Progenitor cell of endocrine pancreas (in vitro differentiated cells): Measurements from ENCODE around the gene KCTD11. TPM values are rescaled to one million over a fixed set of nuclear protein-coding genes. Genes with fewer than 3 reads are reported as not detected.

ENCODE experiments used
- DNase-seq: peaks from one replicate; pipeline ENCODE4 v3.0.0; 2021; ENCODE audit warnings: low spot score; ENCODE audit not compliant: unreplicated experiment
- H3K27ac Mint-ChIP-seq: 2 replicates; pipeline ENCODE4 v1.8.0; 2021; ENCODE audit warnings: mild to moderate bottlenecking, moderate library complexity, mixed read lengths
- H3K27me3 Mint-ChIP-seq: 2 replicates; pipeline ENCODE4 v1.8.0; 2021; ENCODE audit warnings: mixed read lengths
- H3K36me3 Mint-ChIP-seq: 2 replicates; pipeline ENCODE4 v1.8.0; 2022; ENCODE audit warnings: mixed read lengths; ENCODE audit not compliant: insufficient read depth
- H3K4me1 Mint-ChIP-seq: 2 replicates; pipeline ENCODE4 v1.8.0; 2021; ENCODE audit warnings: low read depth, mixed read lengths
- H3K4me3 Mint-ChIP-seq: 2 replicates; pipeline ENCODE4 v1.8.0; 2021; ENCODE audit warnings: low read depth, mild to moderate bottlenecking, moderate library complexity, mixed read lengths
- H3K9me3 Mint-ChIP-seq: 2 replicates; pipeline ENCODE4 v1.8.0; 2021; ENCODE audit warnings: low read depth, mixed read lengths
- total RNA-seq: library from RNA; stranded (reverse); gene quantifications from 2 replicates; pipeline ENCODE4 v1.2.1, GENCODE V29; 2021
- TF ChIP-seq, protein P1 (sequence below): fragments of 200-600 bp; sonication (generic); IDR thresholded peaks from one replicate; pipeline ENCODE4 v1.5.0; 2021; ENCODE audit warnings: antibody characterized with exemption, mild to moderate bottlenecking; ENCODE audit not compliant: unreplicated experiment

KCTD11 gene
- total RNA-seq, 1 donor from 2014 or later = 12.4 TPM

- Mint-ChIP-seq H3K27me3 (peaks cover 16% of the 10 kb centered on the region), H3K9me3 (no peaks in the 10 kb centered on the region), H3K4me1 (no peaks in the 10 kb centered on the region), H3K27ac (no peak overlapping the region), H3K4me3 (no peak overlapping the region), H3K36me3 (no peaks in the 10 kb centered on the region)
- no peak for DNase-seq
- TF ChIP-seq, protein P1, sequence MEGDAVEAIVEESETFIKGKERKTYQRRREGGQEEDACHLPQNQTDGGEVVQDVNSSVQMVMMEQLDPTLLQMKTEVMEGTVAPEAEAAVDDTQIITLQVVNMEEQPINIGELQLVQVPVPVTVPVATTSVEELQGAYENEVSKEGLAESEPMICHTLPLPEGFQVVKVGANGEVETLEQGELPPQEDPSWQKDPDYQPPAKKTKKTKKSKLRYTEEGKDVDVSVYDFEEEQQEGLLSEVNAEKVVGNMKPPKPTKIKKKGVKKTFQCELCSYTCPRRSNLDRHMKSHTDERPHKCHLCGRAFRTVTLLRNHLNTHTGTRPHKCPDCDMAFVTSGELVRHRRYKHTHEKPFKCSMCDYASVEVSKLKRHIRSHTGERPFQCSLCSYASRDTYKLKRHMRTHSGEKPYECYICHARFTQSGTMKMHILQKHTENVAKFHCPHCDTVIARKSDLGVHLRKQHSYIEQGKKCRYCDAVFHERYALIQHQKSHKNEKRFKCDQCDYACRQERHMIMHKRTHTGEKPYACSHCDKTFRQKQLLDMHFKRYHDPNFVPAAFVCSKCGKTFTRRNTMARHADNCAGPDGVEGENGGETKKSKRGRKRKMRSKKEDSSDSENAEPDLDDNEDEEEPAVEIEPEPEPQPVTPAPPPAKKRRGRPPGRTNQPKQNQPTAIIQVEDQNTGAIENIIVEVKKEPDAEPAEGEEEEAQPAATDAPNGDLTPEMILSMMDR = no peak
Observed at GRCh38 chr17:7343250-7343649, 8.7 kb upstream of the KCTD11 start.

DNA sequence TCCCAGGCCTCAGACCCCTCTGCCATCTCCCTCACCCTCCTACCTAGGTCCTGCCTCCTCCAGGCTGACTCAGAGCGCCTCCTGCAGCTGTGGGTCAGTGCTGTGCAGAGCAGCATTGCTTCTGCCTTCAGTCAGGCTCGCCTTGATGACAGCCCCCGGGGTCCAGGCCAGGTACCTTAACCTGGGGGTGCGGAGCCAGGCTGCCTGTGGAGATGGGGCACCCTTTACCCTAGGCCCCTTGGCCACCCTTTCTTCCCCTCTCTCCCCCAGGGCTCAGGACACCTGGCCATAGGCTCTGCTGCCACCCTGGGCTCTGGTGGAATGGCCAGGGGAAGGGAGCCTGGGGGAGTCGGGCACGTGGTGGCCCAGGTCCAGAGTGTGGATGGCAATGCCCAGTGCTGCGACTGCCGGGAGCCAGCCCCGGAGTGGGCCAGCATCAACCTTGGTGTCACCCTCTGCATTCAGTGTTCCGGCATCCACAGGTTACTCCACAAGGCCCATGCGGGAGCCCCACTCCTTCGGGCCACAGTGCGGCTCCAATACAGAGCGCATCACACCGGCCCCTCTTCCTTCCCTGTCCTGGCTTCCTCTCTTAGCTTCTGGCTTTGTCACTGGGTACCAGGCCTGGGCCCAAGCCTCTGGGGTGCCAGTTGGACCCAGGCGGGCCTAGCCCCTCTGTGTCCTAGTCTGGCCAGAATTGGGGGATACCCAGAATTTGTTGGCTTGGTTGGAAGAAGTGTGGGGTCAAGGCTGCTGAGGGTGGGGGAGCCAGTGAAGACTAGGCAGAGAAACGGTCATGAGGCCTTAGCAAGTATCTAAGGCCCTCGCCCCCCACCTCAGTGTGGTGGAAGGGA lies 5.0 kb upstream of the KCTD11 start:
- TF ChIP-seq, protein P1 = no peak
- Mint-ChIP-seq H3K4me3 (no peak overlapping the region), H3K27me3 (peaks cover 8% of the 10 kb centered on the region), H3K36me3 (no peaks in the 10 kb centered on the region), H3K27ac (no peak overlapping the region), H3K4me1 (peaks cover 15% of the 10 kb centered on the region), H3K9me3 (no peaks in the 10 kb centered on the region)
- no peak for DNase-seq

- DNase-seq = no peak
- H3K4me1 Mint-ChIP-seq = peaks cover 21% of the 10 kb centered on the region
- no peak overlapping the region for H3K4me3 Mint-ChIP-seq
- H3K36me3 Mint-ChIP-seq = no peaks in the 10 kb centered on the region
- TF ChIP-seq, protein P1 = no peak
- peak overlapping the region; percentile 20 for H3K27ac Mint-ChIP-seq
- H3K27me3 Mint-ChIP-seq = peaks cover 8% of the 10 kb centered on the region
- no peaks in the 10 kb centered on the region for H3K9me3 Mint-ChIP-seq
Observed at GRCh38 chr17:7347630-7348477, 4.1 kb upstream of the KCTD11 start.

DNA sequence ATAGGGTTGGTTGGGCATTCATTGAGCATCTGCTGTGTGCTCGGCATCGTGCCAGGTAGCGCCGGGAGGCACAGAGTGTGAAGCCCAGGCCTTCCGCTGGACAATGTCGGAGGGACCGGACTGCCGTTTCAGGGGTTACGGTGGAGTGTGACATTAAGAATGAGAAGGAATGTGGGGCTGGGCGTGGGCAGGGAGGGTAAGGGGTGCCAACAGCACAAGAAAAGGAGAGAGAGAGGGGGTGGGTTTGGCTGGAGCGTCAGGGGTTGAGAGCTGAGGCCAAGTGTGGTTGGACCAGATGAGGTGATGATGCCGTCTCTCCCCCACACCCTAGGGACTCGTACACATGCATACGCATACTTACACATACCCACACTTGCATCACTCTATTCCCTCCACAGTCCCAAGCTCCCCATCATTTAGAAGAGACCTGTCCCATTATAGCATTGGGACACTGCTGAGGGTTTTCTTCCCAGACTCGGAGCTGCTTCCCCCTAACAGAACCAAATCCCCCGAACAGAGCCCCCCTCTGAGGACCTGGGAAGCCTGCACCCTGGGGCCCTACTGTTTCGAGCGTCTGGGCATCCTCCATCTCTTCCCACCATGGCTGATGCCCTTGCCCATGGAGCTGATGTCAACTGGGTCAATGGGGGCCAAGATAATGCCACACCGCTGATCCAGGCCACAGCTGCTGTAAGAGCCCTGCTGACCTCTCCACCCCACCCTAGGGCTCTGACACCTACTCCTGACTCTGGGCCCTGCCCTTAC lies 3.3 kb upstream of the KCTD11 start:
- Mint-ChIP-seq H3K27me3 (peaks cover 5% of the 10 kb centered on the region), H3K36me3 (no peaks in the 10 kb centered on the region), H3K9me3 (no peaks in the 10 kb centered on the region), H3K4me3 (no peak overlapping the region), H3K4me1 (peaks cover 22% of the 10 kb centered on the region), H3K27ac (no peak overlapping the region)
- TF ChIP-seq, protein P1 = no peak
- no peak for DNase-seq

DNA sequence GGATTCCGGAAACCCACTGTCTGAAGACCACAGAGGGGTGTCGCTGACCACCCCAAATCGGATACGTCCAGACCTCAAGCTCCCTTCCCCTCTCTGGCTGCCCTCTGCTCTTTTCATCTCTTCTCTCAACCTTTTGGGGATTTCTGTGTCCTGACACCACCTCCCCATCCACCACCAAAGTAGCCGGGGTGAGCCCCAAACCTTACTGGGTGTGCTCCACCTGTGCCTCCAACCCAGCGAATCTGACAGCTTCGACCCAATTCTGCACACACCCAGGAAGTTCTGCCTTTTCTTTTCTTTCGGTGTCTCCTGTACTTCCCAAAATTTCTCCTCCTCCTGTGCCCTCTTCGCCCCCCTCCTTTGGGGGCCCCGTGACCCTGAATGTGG lies 534 bp downstream of the KCTD11 start:
- Mint-ChIP-seq H3K4me3 (peak overlapping the region; percentile 81), H3K4me1 (peaks cover 26% of the 10 kb centered on the region), H3K36me3 (no peaks in the 10 kb centered on the region), H3K27me3 (peaks cover 3% of the 10 kb centered on the region), H3K9me3 (no peaks in the 10 kb centered on the region), H3K27ac (peak overlapping the region; percentile 95)
- TF ChIP-seq, protein P1 = no peak
- DNase-seq = no peak
